Retinal pigment epithelial cell (primary cell): ENCODE data around the gene ZNF408.
"Not testable (repeated sequence)": the region's sequence is repeated elsewhere in the genome, so short reads cannot be mapped to it uniquely, and the experiment has no call there.

Source experiments
- DNase-seq: peaks from one replicate; pipeline ENCODE4 v3.0.0-alpha.2; 2010; ENCODE audit warnings: low read depth
- H3K4me3 ChIP-seq: 2 replicates; pipeline ENCODE4 v1.5.1; 2011; ENCODE audit warnings: mild to moderate bottlenecking, low read length, control low read depth, moderate library complexity
- CTCF ChIP-seq: conservative IDR thresholded peaks from 2 replicates; pipeline ENCODE4 v1.5.1; 2011; ENCODE audit warnings: low read depth, low read length, control low read depth, inconsistent platforms

Gene ZNF408

GRCh38 chr11:46712874-46713576 lies 12.2 kb downstream of the ZNF408 start:
- no peak for TF ChIP-seq CTCF
- no peak for DNase-seq
- H3K4me3 ChIP-seq: no peak overlapping the region

- not testable (repeated sequence) for H3K4me3 ChIP-seq, DNase-seq
Measured at GRCh38 chr11:46717825-46718154, 17.0 kb downstream of the ZNF408 start.

GRCh38 chr11:46718155-46719019 lies 17.6 kb downstream of the ZNF408 start:
- no peak overlapping the region for H3K4me3 ChIP-seq
- DNase-seq: no peak
- no peak for TF ChIP-seq CTCF

- H3K4me3 ChIP-seq: no peak within 1 kb of the TSS
- TF ChIP-seq CTCF: no peak
- no peak for DNase-seq
Measured at GRCh38 chr11:46719048-46719542, 18.3 kb downstream of the ZNF408 start, which contains the start of gene F2. Gene F2, plus strand, starts transcription at chr11:46719213. Its CDS starts 23 bp downstream, at chr11:46719236.

- DNase-seq: no peak
- no peak for TF ChIP-seq CTCF
- H3K4me3 ChIP-seq: no peak overlapping the region
Measured at GRCh38 chr11:46719543-46720218, 18.9 kb downstream of the ZNF408 start.

- H3K4me3 ChIP-seq: no peak overlapping the region
- no peak for TF ChIP-seq CTCF
- DNase-seq: no peak
Measured at GRCh38 chr11:46721286-46721685, 20.5 kb downstream of the ZNF408 start.
